HG02798 (cell line): ENCODE data around the gene MAN1A2.
"Not testable (repeated sequence)": the region's sequence is repeated elsewhere in the genome, so short reads cannot be mapped to it uniquely, and the experiment has no call there.

Source experiments
- ATAC-seq: cut with Tn5 transposase; IDR thresholded peaks from one replicate; pipeline ENCODE4 v1.9.1; 2021; ENCODE audit warnings: mild to moderate bottlenecking; ENCODE audit not compliant: unreplicated experiment, poor library complexity

Gene MAN1A2

DNA sequence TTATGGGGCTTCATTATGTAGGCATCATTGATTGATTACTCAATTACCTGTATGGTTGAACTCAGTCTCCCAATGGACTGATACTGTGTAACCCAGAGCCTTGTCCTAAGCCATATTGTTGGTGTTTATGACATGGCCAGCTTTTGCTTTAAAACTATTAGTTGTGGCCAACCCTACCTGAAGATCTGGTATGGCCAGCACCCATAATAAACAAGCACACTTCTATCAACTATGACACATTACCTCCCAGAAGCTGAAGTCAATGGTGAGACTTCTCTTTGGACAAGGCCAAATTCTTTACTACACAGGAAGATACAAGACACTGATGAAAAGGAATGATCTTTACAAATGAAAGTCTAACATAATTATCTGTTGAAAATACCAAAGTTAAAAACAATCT lies 28.8 kb downstream of the MAN1A2 start:
- no peak for ATAC-seq

DNA sequence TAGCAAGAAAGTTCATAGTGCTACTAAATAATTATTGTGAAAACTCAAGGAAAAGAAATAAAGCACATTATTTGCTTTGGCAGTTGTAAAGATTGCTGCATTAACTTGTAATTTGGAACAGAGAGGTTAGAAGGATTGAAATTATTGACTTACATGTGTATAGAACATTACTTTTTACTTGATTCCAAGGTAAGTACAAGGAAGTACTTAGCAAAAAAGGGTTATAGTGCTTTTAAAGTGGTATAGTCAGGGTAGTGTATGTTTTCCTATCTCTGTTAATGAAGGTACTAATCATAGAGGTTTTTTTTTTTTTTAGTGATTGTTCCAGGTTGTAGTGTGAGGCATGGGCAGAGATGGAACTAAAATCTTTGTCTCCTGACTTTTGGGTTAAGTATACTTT lies 29.4 kb downstream of the MAN1A2 start:
- ATAC-seq: no peak

DNA sequence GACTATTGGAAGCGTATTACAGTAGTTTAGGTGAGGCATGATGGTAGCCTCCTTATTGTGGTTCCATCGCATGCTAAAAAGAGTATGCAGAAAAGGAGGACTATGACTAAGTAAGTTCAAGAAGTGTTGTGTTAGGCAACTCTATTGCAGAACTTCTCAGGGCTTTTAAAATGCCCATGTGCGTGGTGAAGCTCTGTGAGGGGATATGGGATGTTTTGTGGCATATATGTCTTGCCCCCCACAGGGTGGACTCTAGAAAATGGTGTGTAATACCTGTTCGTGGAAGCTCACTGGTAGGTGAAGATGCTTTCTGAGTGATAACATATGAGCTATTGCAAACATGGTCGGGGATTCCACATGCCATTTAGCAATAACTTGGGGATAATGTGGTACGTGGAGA lies 31.7 kb downstream of the MAN1A2 start:
- ATAC-seq: no peak

DNA sequence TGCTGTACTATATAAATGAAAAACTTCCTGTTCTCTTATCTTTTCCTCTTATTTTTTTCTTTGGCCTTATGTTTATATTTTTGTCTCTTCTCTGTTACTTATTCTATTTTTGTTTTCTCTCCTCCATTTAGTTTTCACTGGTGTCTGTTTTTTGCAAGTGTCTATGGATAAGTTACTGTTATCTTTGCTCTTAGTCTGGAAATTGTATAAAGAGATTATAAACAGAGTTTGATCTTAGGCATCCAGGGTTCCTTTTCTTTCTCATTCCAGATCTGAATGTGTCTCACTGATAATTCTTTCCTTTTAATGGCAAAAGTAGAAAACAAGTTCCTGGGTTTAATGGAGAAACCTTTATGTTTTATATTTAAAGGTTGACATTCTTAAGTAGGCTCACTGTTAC lies 34.5 kb downstream of the MAN1A2 start:
- ATAC-seq: no peak

DNA sequence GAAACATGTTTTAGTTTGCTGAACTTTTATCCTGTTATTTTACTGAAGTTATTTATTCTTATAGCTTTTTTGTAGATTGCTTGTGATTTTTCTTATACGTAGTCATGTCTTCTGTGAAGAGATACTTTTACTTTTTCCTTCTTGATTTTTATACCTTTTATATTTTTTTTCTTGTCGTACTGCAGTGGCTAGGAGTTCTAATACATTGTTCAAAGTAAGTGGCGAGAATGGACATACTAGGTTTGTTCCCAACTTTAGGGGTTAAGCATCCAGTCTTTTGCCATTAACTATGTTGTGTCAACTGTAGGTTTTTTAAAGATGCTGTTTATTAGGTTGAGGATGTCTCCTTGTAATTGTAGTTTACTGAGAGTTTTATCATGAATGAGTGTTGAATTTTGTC lies 36.3 kb downstream of the MAN1A2 start:
- ATAC-seq: no peak

DNA sequence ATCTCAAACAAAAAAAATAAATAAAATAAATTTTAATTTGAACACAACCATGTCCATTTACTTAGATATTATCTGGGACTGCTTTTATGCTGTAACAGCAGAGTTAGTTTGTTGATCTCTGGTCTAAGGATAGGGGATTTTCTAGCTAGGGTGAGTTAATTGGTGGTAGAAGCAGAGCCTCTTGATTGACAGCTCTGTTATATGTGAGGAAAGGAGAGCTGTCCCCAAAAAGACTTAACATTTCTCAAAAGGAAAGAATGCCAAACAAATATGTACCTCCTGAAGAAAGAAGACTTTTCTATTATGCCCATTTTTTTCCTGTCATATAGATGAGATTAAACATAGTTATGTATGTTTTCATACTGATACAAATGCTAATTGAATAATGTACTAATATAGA lies 37.8 kb downstream of the MAN1A2 start:
- ATAC-seq: no peak

DNA sequence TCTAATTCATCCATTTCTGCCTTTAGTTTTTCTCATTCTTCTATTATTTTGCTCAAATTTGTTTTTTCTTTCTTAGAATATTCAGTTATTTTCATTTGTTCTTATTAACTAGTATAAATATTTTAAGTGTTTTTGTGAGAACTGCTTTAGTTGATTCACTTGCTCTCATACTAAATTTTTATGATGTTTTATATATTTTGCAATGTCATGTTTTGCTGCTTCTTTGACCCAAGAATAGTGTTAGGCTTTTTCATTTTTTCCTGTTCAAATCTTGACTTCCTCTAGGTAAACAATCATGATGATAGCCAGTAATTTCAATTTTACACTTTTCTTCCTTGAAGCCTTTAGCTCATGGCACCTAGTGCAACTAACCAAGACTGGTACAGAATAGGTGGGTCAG lies 45.2 kb downstream of the MAN1A2 start:
- no peak for ATAC-seq

DNA sequence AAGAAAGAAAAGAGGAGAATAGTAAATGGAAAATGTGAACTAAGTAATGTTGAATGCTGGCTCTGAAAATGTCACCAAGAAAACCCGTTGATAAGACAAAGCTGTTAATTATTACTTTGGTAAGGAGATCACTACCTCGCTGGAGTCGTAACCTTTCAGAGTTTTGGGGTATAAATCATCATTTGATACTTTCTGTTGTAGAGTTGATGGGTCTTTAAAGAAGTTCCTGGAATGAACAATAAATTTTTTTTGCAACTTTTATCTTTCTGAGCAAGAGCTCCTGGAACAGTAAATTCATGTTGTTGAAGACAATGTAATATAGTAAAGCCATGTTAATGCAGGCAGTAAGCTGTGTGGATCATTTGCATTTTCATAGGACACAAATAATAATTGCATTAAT lies 46.2 kb downstream of the MAN1A2 start:
- ATAC-seq: no peak

DNA sequence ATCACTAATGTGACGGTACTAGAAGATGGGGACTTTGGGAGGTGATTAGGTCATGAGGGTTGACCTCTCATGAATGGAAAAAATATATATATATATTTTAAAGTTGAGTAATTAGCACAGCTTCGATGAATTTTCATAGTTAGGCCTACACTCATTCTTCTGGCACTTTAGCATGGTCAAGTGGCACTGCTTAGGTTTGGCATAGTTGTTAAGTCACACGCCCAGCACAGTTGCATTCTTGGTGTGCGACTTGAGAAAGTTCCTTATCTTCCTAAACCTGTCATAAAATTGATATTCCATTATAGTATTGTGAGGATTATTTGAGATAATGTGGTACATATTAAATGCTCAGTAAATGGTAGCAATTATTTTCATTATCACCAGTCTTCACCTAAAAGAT lies 47.7 kb downstream of the MAN1A2 start:
- ATAC-seq: no peak

DNA sequence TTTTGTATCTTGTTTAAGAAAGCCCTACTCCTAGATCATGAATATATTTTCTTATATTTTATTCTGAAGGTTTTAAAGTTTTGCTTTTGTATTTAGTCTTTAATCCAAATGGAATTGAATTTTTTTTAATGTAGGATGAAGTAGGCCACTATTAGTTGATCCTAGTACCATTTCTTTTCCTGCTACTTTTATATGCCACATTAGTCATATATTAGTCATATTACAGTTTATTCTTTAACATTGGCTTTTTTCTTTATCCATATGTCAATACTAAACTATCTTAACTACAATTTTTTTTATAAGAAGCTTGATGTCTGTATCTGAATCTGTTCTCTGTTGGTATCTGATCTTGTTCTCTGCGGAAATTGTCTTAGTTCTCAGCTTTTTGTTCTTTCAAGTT lies 48.8 kb downstream of the MAN1A2 start:
- no peak for ATAC-seq

DNA sequence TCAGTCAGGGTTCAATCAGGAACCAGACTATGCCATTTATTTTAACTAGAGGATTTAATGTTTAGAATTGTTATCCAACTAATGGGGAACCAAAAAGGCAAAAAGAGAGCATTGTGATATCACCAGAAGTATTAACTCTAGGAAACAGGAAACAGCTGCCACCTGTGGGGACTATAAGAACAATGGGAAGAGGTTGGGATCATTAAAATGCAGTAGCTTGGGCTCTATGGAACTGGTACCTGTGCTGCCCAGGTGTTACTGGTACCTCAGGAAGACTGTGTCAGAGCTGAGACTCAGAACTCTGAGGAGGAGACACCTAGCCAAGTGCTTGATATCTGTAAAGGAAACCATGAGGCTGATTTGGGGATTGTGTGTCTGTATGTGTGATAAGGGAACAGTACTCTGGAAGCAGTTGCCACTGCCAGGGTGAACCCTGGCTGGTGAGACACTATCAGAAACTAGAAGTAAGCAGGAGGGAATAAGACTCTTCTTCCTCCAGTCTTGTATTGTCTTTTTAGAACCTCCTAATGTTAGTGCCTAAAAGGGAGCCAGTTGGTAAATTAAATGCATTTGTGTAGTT lies 49.4 kb downstream of the MAN1A2 start:
- no peak for ATAC-seq

DNA sequence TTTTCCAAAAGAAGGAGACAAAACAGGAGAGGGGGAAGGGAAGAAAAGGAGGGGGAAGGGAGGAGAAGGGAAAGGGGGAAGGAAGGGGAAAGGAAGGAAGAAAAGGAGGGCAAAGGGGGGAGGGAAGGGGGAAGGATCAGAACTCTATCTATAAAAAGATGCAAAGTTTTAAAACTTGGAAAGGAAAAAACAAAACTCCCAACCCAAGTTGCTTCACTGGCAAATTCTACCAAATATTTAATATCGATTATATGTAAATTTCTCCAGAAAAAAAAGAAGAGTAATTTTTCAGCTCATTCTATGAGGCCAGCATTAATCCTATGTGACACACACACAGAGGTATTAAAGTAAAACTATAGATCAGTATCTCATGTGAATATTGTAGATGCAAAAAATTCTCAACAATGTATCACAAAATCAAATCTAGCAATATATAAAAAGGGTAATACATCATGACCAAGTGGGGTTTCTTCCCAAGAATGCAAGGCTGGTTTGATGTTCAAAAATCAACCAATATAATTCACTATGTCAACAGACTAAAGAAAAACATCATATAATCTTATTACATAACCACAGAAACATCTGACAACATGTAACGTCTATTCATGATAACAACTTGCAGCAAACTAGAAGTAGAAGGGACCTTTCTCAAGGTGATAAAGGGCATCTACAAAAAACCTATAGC lies 57.9 kb downstream of the MAN1A2 start:
- ATAC-seq: no peak

DNA sequence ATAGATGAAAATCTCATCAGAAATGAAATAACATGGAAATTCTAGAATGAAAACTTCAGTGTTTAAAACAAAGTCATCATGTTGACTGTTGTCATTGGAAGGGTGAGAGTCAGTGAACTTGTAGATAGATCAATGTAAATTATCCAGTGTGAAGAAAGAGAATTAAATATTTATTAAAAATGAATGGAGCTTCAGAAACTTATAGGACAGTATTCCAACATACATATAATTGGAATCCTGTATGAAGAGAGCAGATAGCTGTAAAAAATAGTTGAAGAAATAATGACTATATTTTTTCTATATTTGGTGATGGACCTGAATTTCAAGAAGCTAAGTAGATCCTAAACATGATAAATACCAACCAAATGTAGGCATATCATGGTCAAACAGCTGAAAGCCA lies 60.0 kb downstream of the MAN1A2 start:
- ATAC-seq: no peak

DNA sequence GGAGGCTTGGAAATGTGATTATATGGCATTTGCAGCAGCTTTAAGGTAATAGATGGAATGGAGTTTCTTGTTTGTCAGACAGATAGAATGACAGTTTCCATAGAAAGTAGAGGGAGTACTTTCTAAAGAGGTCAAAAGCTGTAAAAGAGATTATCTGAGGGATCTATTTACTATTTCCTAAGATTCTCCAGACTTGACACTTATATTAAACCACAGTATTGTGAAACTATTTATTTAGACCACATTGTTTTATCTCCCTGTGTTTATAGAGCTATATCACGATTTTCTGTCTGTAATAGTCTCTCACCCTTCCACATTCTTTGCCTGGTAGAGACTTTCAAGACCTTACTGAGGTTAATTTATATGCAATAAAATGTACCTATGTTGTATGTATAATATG lies 66.7 kb downstream of the MAN1A2 start:
- no peak for ATAC-seq

DNA sequence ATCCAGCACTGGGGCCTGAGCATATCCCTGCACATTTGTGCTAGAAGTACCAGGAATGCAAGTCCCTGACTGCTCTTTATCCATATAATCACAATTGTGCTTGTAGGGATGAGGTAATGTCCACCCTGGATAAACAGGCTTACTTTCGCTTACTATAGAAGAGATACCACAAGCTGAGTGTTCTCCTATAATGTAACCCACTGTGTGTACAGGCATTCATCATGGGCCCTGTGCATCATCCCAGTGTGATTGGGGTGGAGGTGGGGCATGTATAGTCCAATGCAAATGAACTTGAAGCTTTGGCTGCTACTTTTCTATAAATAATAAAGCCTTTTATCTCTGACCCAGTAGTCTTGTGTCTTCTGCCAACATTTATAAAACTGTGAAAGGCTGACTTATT lies 69.3 kb downstream of the MAN1A2 start:
- no peak for ATAC-seq

DNA sequence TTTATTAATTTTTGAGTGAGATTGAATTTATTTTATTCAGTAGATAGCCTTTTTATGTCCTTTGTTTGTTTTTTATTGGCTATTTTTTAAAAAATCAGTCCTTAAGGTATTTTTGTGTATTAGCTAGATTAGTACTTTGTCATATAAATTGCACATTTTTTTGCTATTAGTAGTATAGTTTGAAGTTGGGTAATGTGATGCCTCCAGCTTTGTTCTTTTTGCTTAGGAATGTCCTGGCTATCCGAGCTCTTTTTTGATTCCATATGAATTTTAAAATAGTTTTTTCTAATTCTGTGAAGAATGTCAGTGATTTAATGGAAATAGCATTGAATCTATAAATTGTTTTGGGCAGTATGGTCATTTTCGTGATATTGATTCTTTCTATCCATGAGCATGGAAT lies 80.4 kb downstream of the MAN1A2 start:
- ATAC-seq: no peak

DNA sequence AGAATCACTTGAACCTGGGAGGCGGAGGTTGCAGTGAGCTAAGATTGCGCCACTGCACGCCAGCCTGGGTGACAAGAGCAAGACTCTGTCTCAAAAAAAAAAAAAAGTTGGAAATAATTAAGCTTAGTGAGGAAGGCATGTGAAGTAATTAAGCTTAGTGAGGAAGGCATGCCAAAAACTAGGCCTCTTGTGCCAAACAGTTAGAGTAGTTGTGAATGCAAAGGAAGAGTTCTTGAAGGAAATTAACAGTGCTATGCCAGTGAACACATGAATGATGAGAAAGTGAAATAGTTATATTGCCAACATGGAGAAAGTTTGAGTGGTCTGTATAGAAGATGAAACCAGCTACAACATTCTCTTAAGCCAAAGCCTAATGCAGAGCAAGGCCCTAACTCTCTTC lies 85.0 kb downstream of the MAN1A2 start:
- no peak for ATAC-seq

DNA sequence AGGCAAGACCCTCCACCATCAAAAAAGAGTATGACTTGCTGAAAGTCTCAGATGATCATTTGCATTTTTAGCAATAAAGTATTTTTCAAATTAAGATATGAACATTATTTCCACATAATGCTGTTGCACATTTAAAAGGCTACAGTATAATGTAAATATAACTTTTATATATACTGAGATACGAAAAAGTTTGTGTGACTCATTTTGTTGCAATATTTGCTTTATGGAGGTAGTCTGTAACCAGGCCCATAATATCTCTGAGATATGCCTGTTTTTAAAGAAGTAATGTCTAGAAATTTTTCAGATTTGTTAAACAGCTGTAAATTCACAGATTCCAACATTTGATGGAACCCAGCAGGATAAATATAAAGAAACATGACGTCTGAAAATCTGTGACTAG lies 86.7 kb downstream of the MAN1A2 start:
- no peak for ATAC-seq

DNA sequence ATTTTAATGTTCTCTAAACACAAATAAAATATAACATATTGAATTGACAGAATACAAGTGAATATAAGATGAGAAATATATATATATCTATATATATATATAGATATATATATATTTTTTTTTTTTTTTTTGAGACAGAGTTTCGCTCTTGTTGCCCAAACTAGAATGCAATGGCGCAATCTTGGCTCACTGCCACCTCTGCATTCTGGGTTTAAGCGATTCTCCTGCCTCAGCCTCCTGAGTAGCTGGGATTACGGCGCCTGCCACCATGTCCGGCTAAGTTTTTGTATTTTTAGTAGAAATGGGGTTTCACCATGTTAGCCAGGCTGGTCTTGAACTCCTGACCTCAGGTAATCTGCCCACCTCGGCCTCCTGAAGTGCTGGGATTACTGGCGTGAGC lies 91.2 kb downstream of the MAN1A2 start:
- ATAC-seq: not testable (repeated sequence)

DNA sequence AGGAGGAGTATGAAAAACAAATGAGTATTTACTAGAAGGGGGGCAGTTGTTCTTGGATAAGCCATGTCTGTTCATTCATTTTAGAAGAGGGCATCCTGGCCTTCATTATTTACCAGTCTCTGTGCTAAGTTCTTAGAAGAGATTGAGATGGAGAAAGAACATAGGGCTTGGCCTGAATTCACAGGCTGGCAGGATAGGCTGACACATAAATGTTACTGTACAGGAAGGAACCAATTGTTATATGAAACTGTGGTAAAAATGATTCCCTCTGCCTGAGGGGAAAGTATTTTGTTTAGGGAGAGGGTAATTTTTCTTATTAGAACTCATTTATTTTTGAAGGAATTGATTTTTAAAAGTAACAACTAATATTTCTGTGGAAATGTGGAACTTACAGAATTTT lies 99.5 kb downstream of the MAN1A2 start:
- no peak for ATAC-seq

DNA sequence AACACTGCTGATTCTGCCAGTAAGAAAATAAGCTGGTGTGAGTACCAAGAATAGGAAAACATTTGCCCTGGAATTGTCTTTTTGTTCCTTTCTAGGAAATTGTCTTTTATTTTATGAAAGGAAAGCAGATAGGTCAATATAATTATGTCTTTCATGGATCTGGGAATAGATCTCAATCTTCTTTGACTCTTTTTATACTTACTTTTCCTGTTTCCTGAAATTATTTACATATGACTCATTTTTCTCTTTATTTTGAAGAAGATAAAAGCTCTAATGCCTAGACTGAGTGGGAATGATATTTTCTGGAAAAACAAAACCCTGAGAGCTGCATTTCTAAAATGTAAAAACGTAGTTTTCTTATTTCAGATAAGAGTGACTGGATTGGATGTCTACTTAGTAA lies 100.1 kb downstream of the MAN1A2 start:
- no peak for ATAC-seq

DNA sequence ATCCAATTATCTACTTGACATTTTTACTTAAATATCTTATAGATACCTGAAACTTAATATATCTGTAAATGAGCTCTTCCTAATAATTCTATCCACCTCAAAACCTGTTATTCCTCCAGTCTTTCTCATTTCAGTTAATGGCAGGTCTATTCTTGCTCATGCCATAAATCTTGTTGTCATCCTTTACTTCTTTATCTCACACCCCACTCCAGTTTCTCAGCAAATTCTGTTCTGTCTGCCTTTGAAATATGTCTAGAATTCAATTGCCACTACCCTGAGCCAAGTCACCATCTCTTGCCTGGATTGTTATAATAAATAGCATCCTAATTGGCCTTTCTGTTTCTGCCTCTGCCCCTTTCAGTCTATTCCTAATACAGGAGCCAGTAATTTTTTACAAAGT lies 105.8 kb downstream of the MAN1A2 start:
- no peak for ATAC-seq

DNA sequence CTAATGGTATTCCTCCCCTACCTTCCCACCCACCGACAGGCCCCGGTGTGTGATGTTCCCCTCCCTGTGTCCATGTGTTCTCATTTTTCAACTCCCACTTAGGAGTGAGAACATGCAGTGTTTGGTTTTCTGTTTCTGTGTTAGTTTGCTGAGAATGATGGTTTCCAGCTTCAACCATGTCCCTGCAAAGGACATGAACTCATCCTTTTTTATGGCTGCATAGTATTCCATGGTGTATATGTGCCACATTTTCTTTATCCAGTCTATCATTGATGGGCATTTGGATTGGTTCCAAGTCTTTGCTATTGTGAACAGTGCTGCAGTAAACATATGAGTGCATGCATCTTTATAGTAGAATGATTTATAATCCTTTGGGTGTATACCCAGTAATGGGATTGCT lies 108.2 kb downstream of the MAN1A2 start:
- ATAC-seq: not testable (repeated sequence)
